NCI-H526 treated with DMSO at 0.1 percent for 48 hours (cell line): ENCODE results near the gene CDK6.
A peak's percentile ranks its signal among the peaks of the same experiment; 100 is the strongest.
"Not testable (repeated sequence)": the region's sequence is repeated elsewhere in the genome, so short reads cannot be mapped to it uniquely, and the experiment has no call there.

Experiments used
- DNase-seq: peaks from one replicate; lab custom pipeline; 2025; lab: John Stamatoyannopoulos, UW

CDK6 gene

DNA sequence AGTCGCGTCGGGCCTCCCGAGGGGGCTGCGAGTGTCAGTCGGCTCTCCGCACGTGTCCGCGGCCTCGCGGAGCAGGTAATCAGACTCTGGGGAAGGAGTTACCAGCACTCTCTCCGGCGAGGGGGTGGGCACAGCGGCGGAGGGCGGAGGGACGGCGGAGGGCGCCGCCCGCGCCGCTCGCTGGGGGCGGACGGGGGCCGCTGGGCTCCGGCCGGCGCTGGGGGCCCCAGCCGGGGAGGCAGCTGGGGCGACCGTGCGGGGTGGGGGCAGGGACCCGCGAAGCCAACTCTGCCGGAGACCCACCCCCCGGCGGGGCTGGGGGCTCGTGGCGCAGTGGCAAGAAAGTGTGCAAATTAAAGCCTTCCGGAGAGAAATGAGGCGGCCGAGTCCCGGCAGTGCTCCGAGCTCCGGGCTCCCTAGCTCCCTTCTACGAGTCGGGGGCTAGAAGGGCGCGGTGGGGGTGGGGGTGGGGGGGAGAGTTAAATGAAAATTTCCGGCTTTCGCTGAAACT, at the start of gene CDK6:
Gene CDK6, minus strand, starts transcription at position 85 of the 511 bp plus-strand sequence. CDS start 3,250 bp downstream, outside the sequence.
- peak; percentile 37 for DNase-seq

DNA sequence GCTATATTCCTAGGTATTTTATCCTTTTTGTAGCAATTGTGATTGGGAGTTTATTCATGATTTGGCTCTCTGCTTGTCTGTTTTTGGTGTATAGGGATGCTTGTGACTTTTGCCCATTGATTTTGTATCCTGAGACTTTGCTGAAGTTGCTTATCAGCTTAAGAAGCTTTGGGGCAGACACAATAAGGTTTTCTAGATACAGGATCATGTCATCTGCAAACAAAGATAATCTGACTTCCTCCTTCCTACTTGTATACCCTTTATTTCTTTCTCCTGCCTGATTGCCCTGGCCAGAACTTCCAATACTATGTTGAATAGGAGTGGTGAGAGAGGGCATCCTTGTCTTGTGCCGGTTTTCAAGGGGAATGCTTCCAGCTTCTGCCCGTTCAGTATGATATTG, 49.7 kb upstream of the CDK6 start:
- DNase-seq, result not testable (repeated sequence)

DNA sequence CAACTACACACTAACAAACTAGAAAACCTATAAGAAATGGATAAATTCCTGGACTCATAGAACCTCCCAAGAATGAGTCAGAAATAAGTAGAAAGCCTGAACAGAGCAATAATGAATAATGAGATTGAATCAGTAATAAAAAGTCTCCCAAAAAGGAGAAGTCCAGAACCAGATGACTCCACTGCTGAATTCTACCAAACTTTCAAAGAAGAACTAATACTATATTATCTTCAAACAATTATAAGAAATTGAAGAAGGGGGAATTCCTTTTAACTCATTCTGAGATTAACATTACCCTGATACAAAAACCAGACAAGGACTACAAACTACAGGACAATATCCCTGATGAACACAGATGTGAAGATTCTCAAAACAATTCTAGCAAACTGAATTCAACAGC, 47.8 kb upstream of the CDK6 start:
- no peak for DNase-seq

DNA sequence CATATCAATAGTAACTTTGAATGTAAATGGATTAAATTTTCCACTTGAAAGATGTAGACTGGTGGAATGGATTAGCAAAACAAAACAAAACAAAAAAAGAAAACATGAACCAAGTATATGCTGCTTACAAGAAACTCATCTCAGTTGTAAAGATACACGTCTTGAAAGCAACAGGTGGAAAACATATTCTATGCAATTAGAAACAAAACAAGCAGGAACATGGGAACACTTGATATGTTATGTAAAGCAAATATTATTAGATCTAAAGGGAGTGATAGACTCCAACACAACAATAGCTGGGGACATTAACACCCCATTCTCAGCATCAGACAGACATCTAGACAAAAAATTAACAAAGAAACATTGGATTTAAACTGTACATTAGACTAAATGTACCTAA, 46.4 kb upstream of the CDK6 start:
- DNase-seq, result no peak

DNA sequence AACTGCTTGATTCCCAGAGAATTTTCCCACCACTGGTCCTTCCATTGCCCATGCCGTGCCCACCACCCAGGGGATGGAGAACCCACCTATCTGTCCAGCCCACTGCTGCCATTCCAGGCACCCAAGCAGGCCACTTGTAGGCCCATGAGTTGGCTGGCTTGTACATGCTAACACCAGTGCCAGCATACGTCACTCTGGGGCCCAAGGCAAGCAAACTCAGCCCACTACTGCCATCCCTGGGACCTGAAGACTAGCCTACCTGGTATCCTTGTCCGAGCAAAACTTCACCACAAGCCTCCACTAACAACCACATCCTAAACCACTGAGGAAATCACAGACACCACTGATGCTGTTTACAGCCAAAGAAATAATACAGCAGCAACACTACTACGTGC, 44.7 kb upstream of the CDK6 start:
- DNase-seq, result no peak

DNA sequence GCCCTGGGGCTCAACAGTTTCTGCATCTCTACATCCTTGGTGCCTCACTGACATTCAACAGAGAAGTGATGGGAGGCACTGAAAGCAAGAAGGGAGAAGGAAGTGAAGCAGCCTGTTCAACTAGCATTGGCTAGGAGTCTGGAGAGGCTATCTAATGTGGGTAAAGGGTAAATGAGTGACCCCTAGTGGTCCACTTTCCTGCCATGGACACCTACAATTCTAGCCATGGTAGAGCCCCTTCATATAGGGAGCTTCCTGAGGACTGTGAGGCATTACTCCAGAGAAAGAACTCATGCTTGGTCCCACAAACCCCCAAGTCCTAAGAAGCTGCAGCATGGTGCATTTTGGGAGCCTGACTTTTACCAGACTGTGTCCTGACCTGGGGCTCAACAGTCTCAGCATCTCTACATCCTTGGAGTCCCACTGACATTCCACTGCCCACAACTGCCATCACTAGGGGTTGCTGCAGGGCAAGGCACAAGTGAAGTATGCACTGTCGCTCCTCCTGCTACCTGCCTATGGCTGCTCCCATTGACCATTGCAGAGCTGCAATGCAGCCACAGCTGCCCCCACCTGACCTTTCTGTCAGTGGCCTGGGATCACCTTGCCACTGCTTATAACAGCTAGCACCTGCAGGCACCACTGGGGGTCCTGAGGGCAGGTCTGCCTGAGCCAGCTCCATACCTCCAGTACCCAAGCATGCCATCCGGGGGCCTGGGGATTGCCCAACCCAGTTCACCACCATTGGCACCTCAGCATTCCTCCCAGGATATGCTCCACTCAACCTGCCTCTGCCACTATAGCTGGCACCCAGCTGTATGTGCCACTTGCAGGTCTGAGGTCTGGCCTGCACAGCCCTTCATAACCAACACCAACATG, 44.1 kb upstream of the CDK6 start:
- DNase-seq, result peak; percentile 37

DNA sequence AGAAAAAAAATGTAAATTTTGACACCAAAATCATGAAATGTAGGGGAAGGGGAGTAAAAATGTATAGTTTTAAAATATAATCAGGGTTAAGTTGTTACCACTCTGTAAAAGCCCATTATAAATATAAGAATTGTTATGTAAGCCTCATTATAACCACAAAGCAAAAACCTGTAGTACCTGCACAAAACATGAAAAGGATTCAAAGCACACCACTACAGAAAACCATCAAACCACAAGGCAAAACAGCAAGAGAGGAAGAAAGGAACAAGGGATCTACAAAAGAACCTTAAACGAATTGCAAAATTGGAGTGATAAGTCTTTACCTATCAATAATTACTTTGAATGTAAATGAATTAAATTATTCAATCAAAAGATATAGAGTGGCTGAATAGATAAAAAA, 41.0 kb upstream of the CDK6 start:
- no peak for DNase-seq

DNA sequence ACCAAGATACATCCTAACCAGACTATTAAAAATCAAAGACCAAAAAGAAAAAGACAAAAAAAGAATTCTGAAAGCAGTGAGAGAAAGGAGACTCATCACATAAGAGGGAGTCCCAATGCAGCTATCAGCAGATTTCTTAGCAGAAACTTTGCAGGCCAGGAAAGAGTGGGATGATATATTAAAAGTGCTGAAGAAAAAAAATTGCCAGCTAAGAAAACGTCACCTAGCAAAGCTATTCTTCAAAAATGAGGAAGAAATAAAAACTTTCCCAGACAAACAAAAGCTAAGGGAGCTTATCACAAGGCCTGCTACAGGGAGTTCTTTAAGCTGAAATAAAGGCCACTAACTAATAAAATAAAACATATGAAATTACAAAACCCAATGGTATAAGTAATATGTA, 40.5 kb upstream of the CDK6 start:
- no peak for DNase-seq

DNA sequence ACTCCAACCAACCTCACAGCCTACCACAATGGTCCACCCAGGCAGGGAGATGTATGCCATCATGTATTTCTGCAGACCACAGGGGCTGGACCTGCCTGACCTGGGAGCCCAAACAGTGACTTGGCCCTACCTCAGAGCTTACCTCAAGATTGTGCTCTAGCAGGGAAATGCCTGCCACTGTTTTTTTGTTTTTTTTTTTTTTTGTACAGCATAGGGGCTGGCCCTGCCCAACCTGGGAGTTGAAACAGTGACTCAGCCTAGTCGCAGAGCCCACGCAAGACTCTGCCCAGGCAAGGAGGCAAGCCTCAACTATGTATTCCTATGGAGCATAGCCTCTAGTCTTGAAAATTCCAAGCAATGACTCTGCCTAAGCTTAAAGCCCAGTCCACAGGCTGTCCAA, 39.3 kb upstream of the CDK6 start:
- no peak for DNase-seq

DNA sequence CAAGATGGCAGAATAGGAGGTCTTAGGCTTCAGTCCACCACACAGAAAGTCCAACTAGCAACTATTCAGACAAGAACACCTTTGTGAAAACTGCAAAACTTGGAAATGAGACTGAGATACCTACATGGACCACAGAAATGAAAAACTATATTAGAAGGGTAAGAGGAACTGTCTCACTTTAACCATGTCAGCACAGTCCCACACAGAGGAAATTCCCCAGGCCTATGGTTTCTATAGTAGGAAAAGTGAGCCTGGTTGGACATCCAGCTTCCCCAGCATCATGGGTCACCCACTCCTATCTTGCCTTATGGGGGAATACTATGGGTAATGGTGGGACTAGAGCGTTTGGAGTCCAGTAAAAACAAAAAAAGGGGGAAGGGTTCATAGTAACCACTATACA, 38.8 kb upstream of the CDK6 start:
- no peak for DNase-seq

DNA sequence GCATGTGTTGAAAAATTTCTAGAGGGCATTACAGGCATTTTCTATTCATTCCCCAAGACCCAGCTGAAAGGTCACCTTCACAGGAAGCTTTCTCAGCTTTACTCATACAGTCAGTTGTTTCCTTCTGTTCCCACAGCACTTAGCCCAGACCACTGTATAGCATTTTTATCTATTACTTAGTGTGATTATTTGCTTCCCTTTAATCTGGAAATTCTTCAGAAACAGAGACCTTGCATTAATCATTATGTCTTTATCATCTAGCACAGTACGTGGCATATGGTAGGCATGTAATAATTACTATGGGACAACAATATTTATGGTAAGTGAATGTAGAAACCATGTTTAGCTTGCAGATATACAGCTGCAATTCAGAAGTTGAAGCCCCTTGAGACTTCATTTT, 38.2 kb upstream of the CDK6 start:
- DNase-seq, result no peak

DNA sequence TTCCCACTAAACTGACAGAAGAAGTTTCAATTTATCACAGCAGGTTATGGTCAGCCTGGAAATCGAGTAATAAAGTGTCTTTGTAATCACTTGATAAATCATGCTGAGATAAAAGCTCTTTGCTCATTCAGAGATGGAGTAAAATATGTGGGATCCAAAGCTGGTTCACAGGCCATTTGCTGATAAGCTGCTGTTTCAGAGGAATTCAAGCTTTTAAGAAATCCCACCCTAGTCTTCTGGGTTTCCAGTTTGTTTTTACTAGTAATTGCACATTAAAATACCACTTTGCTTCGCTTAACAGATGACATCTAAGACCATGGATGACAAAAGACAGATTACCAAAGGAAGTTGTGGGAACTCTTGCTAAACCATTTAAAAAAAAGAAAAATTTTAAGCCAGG, 37.4 kb upstream of the CDK6 start:
- no peak for DNase-seq

DNA sequence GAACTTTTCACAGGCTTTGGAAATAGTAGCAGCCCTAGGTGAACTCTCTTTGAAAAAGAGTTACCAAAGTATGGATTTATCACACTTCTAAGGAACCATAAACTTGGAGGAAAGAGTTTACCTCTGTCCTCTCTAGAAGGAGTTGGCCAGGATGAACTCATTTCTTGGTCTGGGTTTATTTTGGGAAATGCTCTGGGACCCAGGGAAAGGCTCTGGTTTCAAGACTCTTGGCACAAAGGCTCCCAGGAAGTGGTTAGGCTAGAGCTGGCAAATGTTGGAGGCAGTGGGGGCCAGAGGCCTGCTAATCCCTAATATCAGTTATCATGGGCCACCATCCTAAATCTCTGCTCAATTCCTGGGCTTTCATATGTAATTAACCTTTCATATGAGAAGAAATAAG, 36.3 kb upstream of the CDK6 start:
- DNase-seq, result no peak

DNA sequence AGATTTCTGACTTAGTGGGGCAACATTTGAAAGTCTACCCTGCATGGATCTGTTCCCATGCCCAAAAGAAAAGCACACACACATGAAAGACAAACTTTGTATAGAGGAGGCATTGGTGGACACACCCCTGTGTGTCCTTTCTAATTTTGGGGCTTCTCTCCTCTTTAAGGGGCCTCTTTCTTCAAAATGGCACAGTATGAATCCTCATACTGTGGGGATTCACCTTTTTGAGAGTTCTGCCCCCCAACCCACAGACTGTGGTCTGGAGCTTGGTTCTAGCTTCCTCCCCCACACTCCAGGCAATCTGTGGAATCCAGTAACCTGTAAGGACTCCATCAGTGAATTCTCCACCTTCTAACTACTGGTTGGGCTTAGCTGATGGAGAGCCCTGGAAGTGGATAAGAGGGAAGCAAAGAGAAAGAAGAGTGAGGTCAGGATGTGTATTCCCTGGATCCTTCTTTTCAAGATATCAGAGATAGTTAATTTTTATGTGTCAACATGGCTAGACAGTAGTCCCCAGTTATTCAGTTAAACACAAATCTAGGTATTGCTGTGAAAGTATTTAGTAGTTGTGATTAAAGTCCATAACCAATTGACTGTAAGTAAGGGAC, 32.4 kb upstream of the CDK6 start:
- DNase-seq, result no peak

DNA sequence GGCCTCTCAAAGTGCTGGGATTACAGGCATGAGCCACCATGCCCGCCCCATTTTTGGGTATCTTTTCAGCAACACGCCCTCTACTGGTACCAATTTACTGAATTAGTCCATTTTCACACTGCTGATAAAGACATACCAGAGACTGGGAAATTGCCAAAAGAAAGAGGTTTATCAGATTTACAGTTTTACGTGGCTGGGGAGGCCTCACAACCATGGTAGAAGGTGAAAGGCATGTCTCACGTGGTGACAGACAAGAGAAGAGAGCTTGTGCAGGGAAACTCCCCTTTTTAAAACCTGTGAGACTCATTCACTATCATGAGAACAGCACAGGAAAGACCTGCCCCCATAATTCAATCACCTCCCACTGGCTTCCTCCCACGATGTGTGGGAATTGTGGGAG, 27.8 kb upstream of the CDK6 start:
- not testable (repeated sequence) for DNase-seq

DNA sequence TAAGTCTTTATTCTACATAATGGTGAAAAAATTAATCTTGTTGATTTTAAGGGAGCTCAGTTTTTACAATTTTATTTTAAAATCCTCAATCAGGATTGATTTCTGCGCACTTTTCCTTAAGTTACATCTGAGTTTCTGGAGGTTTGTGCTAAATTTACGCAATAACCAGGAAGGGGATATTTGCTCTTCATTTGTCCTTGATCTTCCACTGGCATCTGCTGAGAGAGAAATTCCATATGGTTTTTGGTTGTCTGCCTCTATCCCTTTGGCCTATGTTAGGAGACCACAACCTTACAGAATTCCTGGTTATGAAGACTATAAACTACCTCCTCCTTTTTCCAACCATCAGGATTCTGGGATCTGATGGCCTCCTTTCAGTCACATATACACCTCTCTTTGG, 20.1 kb upstream of the CDK6 start:
- no peak for DNase-seq

DNA sequence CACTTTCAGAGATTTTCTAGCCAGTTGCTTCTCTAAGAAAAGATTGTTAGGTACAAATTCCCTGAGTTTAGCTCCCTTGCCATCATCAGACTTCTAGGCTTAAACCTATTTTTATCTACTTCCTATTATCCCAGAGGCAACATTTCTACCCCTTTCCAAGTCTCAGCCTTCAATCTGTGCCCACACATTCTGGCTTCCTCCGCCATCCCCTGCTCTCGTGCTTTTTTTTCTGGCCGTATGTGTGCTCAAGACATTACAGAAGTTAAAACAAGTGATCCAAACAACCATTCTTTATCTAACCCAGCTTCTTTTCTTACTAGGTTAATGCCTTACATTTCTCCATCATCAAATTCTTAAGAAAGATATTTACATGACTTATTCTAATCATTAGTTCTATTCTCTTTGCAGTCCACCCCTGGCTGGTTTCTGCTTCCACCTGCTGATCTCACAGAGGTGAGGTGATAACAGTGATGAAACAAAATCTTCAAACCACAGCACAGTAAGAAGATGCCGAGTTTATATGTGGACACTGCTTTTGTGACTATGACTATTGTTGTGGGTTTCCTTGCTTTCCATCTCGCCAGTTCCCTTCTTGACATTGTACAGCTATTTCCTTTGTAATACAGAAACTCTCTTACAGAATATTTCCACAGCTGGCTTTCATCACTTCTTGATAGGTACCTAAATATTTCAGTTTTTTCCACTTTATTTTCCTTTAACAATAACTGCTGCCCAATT, 18.3 kb upstream of the CDK6 start:
- no peak for DNase-seq

DNA sequence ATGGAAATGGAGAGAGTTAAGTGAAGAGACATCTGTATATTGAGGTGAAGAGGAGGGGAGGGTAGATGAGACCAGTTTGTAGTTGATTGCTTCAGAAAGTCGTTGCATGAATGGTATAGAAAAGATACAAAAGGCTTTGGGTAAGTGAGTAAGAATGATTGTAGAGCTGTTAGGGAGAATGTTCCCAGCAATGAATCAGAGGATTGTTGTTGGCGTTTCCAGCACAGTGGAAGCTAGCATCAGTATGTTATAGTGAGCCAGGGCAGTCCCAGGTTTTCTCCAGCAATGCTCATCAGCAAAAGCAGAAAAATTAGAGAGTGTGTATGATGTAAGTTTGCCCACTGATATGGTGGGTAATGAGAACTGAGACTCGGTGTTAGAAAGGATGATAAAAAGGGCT, 15.4 kb upstream of the CDK6 start:
- no peak for DNase-seq

DNA sequence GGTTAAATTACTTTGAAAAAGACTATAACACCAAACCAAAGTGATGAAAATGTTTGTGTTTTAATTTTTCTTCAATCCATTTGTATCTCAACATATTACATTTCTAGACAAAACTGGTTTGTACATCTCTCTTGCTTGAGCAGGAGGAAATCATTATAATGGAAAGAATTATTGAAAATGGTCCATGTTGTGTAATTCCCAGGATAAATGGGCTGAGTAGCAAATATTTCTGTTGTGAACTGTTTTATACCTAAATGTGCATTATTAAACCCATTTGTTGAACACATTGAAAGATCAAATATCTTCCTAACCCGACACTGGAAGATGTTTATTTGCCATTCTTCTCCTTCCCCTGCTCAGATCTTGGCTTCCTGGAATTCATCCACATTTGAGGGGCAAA, 14.1 kb upstream of the CDK6 start:
- DNase-seq, result no peak

DNA sequence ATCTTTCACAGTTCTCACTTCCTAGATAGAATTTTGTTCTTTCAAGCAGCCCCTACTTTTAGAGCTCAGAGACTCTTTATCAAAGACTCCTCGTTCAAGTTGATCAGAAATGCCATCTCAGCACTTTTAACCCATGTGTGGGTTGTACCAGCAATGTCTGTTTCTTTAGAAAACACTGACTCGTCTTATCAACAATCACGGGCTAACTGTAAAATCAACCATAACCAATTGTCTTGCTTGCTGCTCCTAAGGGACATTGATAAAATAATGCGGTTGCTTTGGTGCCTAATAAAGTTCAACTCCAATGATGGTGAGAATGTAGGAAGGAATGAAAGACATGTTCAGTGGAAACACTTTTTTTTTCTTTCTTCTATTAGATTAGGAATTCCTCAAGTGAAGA, 12.9 kb upstream of the CDK6 start:
- DNase-seq, result no peak

DNA sequence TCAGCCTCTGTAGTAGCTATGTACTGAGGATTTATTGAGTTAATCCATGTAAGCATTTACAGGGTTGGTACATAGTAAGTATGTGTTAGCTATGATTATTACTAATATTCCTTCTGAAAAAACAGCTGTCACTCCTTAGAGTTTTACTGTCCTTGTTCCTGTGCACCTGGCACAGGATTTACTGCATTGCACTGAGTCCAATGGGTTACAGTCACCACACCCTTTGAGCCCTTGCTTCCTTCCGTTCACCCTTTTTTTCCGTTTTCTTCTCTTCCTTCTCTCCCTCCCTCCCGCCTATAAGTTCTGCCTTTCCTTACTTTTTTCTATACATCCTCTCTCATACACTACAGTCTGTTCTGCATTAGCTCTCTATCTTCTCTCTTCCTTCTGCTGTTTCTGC, 12.5 kb upstream of the CDK6 start:
- no peak for DNase-seq

DNA sequence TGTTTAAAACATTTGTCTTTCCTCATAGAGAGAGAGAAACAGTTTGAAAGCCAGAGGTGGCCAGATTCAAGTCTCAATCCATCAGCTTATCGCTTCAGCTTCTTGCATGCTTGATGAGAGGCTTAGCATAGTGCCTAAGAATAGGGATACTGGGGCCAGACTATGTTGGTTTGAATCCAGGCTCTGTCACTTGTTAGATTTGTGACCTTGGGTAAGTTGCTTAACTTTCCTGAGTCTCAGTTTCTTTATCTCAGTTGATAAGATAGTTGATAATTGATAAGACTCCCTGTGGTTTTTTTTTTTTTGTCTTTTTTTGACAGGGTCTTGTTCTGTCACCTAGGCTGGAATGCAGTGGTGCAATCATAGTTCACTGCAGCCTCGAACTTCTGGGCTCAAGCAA, 12.1 kb upstream of the CDK6 start:
- no peak for DNase-seq

DNA sequence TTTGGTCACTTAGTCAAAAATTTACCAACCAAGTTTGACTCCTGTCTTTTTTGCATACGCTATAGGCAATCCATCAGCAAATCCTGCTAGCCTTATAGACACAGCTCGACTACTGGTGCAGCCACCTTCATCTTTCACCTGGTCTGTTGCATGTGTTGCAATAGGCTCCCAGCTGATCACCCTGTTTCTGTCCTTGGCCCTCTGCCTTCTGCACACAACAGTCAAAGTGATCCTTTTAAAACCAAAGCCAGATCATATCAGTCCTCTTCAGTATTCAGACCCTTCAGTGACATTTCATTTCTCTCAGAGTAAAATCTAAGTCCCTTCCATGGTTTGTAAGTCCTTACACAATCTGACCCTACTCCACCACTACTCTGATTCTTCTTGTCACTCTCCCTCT, 10.9 kb upstream of the CDK6 start:
- DNase-seq, result no peak
